ENCODE results near the gene FBXL15. TPM values are rescaled to one million over a fixed set of nuclear protein-coding genes. Genes with fewer than 3 reads are reported as not detected.

The FBXL15 gene
- total and polyA plus RNA-seq, 9 of the 15 experiments (the other 6 are each of a cell fraction or from before 2014, with no cell fraction given), result 0.08 to 25.9 (median 3.5) TPM

DNA sequence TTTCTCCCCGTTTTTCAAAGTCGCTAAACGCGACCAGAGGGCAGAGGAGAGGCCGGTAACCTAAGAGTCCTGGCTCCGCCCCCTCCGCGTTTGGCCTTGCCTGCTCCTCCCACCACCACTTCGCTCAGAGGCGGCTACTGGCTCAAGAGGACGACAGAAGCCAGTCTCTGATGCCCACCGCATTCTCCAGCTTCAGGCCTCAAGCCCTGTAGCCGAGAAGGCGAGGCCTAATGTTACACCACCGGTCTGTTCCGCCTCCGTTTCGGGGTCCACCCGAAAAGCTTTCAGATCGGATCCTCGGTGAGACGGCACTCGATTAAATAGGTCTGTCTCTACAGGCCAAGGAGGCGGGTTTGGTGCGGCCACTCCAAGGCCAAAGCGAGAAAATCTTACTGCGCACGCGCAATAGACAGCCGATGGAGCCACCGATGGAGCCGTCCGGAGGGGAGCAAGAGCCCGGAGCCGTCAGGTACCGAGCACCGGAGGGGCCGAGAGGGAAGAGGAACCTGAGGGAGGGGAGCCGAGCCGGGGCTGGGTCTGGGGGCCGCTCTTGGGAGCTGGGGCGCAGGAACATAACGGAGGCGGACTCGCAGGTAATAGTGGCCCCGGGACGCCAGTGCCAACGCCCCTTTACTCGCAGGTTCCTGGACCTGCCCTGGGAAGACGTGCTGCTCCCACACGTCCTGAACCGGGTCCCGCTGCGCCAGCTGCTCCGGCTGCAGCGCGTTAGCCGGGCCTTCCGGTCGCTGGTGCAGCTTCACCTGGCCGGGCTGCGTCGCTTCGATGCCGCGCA, at the start of gene FBXL15 (continued):
- TF ChIP-seq, protein P1, sequence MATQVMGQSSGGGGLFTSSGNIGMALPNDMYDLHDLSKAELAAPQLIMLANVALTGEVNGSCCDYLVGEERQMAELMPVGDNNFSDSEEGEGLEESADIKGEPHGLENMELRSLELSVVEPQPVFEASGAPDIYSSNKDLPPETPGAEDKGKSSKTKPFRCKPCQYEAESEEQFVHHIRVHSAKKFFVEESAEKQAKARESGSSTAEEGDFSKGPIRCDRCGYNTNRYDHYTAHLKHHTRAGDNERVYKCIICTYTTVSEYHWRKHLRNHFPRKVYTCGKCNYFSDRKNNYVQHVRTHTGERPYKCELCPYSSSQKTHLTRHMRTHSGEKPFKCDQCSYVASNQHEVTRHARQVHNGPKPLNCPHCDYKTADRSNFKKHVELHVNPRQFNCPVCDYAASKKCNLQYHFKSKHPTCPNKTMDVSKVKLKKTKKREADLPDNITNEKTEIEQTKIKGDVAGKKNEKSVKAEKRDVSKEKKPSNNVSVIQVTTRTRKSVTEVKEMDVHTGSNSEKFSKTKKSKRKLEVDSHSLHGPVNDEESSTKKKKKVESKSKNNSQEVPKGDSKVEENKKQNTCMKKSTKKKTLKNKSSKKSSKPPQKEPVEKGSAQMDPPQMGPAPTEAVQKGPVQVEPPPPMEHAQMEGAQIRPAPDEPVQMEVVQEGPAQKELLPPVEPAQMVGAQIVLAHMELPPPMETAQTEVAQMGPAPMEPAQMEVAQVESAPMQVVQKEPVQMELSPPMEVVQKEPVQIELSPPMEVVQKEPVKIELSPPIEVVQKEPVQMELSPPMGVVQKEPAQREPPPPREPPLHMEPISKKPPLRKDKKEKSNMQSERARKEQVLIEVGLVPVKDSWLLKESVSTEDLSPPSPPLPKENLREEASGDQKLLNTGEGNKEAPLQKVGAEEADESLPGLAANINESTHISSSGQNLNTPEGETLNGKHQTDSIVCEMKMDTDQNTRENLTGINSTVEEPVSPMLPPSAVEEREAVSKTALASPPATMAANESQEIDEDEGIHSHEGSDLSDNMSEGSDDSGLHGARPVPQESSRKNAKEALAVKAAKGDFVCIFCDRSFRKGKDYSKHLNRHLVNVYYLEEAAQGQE (IDR thresholded peaks at IDR 0.05; ENCODE audit: borderline replicate concordance), result peak; percentile 95
- TF ChIP-seq, protein P1 (CRISPR knock-in tag; IDR thresholded peaks at IDR 0.05; ENCODE audit: low read depth), result peak; percentile 70; the same call in 1 of the 2 replicates
- TF ChIP-seq FOS (IDR thresholded peaks at IDR 0.05; ENCODE audit: extremely low read depth, insufficient read length) (no peak), HNRNPH1 (optimal IDR thresholded peaks at IDR 0.05; ENCODE audit: low read depth, low read length) (no peak), CCNT2 (IDR thresholded peaks at IDR 0.05; ENCODE audit: borderline replicate concordance, extremely low read depth, insufficient read length, low read depth, low read length) (no peak), EP300 (IDR thresholded peaks at IDR 0.05; ENCODE audit: low read length) (0 out of 2 replicates have a peak, but pooled peaks have one; percentile 26), IFI16 (CRISPR knock-in tag; IDR thresholded peaks at IDR 0.05) (no peak), ELF2 (CRISPR knock-in tag; IDR thresholded peaks at IDR 0.05) (0 out of 2 replicates have a peak, but pooled peaks have one; percentile 30), ZNF134 (CRISPR knock-in tag; conservative IDR thresholded peaks at IDR 0.05) (no peak), ARID2 (IDR thresholded peaks at IDR 0.05) (no peak), ZFP1 (CRISPR knock-in tag; IDR thresholded peaks at IDR 0.05) (no peak), ZNF695 (CRISPR knock-in tag; IDR thresholded peaks at IDR 0.05) (no peak), NCOA6 (IDR thresholded peaks at IDR 0.05) (no peak), ZNF24 (IDR thresholded peaks at IDR 0.05) (no peak)
- TF ChIP-seq, protein P2, sequence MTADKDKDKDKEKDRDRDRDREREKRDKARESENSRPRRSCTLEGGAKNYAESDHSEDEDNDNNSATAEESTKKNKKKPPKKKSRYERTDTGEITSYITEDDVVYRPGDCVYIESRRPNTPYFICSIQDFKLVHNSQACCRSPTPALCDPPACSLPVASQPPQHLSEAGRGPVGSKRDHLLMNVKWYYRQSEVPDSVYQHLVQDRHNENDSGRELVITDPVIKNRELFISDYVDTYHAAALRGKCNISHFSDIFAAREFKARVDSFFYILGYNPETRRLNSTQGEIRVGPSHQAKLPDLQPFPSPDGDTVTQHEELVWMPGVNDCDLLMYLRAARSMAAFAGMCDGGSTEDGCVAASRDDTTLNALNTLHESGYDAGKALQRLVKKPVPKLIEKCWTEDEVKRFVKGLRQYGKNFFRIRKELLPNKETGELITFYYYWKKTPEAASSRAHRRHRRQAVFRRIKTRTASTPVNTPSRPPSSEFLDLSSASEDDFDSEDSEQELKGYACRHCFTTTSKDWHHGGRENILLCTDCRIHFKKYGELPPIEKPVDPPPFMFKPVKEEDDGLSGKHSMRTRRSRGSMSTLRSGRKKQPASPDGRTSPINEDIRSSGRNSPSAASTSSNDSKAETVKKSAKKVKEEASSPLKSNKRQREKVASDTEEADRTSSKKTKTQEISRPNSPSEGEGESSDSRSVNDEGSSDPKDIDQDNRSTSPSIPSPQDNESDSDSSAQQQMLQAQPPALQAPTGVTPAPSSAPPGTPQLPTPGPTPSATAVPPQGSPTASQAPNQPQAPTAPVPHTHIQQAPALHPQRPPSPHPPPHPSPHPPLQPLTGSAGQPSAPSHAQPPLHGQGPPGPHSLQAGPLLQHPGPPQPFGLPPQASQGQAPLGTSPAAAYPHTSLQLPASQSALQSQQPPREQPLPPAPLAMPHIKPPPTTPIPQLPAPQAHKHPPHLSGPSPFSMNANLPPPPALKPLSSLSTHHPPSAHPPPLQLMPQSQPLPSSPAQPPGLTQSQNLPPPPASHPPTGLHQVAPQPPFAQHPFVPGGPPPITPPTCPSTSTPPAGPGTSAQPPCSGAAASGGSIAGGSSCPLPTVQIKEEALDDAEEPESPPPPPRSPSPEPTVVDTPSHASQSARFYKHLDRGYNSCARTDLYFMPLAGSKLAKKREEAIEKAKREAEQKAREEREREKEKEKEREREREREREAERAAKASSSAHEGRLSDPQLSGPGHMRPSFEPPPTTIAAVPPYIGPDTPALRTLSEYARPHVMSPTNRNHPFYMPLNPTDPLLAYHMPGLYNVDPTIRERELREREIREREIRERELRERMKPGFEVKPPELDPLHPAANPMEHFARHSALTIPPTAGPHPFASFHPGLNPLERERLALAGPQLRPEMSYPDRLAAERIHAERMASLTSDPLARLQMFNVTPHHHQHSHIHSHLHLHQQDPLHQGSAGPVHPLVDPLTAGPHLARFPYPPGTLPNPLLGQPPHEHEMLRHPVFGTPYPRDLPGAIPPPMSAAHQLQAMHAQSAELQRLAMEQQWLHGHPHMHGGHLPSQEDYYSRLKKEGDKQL (CRISPR knock-in tag; IDR thresholded peaks at IDR 0.05; ENCODE audit: borderline replicate concordance), result no peak
